Subcutaneous adipose tissue (tissue), 4 donors: Measurements from ENCODE around the gene INTS2. TPM values are rescaled to one million over a fixed set of nuclear protein-coding genes. Genes with fewer than 3 reads are reported as not detected.
A peak's percentile ranks its signal among the peaks of the same experiment; 100 is the strongest.

Source experiments
- CTCF ChIP-seq: fragments of 450-650 bp; IDR thresholded peaks from one replicate; pipeline ENCODE4 v1.5.1; 2016; ENCODE audit warnings: low read depth, mild to moderate bottlenecking, control low read depth, antibody characterized with exemption, moderate library complexity
- total RNA-seq, 4 donors: library from RNA; depleted of rRNA; stranded (reverse); fragments of >200 nt; gene quantifications; one replicate each; pipeline ENCODE4 v1.1.0, GENCODE V29; 2016

INTS2 gene
- total RNA-seq, 4 donors from 2014 or later = 10.0 to 11.9 (median 10.6) TPM

DNA sequence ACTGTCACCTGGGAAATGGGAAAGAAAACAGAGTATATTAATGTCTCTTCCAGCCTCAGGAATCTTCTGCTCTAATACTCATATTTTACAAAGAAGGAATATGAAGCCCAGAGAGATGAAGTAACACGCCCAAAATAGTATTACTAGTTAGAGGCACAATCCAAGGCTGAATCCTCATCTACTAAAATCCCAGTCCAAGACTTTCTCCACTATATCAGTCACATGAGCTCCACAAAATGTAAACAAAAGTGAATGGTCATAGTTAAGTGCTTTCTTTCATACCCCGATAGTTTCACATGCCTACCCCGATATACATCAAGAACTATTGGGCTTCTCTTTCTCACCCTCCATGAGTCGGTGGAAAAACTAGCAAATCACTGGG, 965 bp downstream of the INTS2 start:
- TF ChIP-seq CTCF = no peak

- peak; percentile 31 for TF ChIP-seq CTCF
Observed at GRCh38 chr17:61908292-61909037, 19.3 kb downstream of the INTS2 start.

DNA sequence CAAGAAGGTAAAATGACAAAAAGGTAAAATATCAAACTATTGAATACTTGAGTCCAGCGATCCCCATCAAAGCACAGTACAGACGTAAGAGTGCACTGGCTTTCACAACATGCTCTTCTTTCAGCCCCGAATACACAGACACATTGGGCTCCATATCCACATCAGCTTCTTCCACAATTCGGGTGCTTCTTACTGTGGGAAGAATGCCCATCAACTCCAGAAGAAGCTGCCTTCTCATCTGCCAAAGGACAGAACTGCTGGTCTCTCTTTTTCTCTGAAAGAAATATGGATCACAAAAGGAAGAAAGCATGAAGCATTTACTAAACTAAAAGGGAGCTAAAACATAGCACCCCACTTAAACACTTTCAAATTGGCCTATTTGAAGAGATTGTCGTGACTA, 20.4 kb downstream of the INTS2 start:
- TF ChIP-seq CTCF = no peak

DNA sequence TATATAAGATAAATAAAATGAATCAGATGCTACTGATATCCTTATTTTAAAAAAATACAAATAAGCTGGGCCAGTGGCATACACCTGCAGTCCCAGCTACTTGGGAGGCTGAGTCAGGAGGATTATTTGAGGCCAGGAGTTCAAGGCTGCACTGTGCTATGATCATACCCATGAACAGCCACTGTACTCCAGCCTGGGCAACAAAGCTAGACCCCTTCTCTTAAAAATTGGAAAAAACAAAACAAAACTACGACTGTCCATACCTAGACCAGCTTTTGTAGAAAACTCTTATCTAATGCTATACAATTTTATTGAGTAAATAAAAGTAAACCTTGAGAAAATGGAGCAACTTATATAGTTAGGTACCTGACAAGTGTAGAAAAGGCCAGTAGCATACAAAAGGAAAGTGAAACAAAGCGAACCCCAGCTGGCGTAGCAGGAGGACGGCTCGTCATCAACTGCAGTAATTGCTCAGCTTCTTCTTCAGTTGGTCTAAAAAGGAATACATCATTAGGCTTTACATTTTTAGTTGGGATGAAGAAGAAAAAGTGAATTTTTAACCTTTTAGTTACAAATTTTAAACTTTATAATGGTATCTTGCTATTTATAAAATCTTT, 23.6 kb downstream of the INTS2 start:
- no peak for TF ChIP-seq CTCF

DNA sequence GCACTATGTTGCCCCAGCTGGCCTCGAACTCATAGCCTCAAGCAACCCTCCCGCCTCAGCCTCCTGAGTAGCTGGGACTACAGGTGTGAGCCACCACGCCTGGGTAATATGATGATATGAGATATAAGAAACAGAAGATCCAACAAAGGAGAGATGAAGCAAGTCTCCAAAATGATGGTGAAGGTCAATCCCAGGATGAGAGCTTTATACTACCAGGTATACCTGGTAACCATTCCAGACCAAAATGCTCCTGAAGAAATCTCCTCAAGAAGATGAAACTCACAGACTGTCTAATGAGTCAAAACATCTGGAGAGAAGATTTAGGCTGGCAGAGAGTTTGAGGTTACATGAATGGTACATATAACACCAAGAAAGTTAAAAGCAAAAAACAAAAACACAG, 24.5 kb downstream of the INTS2 start:
- peak; percentile 55 for TF ChIP-seq CTCF

DNA sequence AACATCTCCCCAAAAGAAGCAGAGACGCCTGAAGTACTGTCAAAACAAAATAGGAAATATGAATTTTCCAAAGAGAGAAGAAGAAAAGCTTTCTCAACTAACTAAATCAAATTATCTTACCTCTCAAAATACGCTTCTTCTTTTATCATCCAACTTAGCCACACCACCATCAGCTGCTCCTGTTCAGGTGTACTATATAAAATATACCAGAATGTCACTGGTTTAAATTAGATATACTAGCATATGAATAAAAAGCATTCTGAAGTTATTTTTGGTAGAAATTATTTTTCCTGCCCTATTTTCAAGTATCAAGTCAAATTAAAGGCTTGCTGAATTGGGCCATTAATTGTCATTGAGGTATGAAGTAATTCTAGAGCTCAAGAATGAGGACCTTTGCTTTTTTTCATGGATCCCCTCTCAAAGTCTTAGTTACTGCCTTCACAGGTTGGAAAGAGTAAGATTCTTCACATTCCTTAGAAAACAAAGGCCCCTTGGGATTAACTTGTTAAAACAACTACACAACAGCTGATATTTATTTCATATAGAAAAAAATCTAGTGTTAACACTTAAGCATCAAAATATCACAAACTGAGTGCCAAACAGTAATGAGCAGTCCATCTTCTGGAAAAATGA, 30.1 kb downstream of the INTS2 start:
- TF ChIP-seq CTCF = no peak

DNA sequence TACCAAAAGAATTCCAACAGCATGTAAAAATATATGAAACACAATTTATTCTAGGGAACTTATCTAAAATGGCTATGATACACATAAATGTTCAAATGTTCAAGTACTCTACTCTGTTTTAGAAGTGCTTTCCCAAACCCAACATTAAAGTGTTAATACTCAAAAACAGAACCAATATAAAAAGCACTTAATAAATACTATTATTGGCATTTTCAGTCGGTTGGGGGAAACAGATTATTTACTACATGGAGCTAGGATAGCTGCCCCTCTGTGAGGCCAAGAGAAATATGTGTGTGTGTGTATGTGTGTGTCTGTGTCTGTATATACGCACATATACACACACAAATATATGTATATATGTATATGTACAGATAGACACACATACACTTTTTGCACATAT, 32.4 kb downstream of the INTS2 start:
- TF ChIP-seq CTCF = peak; percentile 97
